Hepatocyte (in vitro differentiated cells): ENCODE measurements around the gene ITPKC.

Experiments used
- EZH2 ChIP-seq: fragments of 200-600 bp; sonication (generic); IDR thresholded peaks from 2 replicates; pipeline ENCODE4 v1.6.1; 2016; ENCODE audit warnings: antibody characterized with exemption, mild to moderate bottlenecking, borderline replicate concordance
- TF ChIP-seq, protein P1 (sequence below): fragments of 200-600 bp; sonication (generic); IDR thresholded peaks from 2 replicates; pipeline ENCODE4 v1.5.1; 2016; ENCODE audit warnings: antibody characterized with exemption, mild to moderate bottlenecking; ENCODE audit not compliant: poor library complexity

GRCh38 chr19:40718774-40719391 lies 2.0 kb downstream of the ITPKC start:
- no peak for TF ChIP-seq EZH2
- TF ChIP-seq, protein P1, sequence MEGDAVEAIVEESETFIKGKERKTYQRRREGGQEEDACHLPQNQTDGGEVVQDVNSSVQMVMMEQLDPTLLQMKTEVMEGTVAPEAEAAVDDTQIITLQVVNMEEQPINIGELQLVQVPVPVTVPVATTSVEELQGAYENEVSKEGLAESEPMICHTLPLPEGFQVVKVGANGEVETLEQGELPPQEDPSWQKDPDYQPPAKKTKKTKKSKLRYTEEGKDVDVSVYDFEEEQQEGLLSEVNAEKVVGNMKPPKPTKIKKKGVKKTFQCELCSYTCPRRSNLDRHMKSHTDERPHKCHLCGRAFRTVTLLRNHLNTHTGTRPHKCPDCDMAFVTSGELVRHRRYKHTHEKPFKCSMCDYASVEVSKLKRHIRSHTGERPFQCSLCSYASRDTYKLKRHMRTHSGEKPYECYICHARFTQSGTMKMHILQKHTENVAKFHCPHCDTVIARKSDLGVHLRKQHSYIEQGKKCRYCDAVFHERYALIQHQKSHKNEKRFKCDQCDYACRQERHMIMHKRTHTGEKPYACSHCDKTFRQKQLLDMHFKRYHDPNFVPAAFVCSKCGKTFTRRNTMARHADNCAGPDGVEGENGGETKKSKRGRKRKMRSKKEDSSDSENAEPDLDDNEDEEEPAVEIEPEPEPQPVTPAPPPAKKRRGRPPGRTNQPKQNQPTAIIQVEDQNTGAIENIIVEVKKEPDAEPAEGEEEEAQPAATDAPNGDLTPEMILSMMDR, result no peak
